ENCODE results near the gene SESN2. TPM values are rescaled to one million over a fixed set of nuclear protein-coding genes. Genes with fewer than 3 reads are reported as not detected.

SESN2 gene
- total RNA-seq, 1 experiment from 2014 or later: 36.8 TPM

GRCh38 chr1:28272215-28272852 is 13.0 kb downstream of the SESN2 start:
- Histone ChIP-seq H3K36me3 (ENCODE audit: control insufficient read depth in 1 of 2, insufficient read depth in 2 of 2, low read length in 2 of 2) (peaks cover 11 to 15% of the 10 kb centered on the region in 2 experiments), H3K4me2 (ENCODE audit: low read length) (no peak overlapping the region), H3K27me3 (ENCODE audit: insufficient read depth, low read length) (no peaks in the 10 kb centered on the region), H3K9ac (ENCODE audit: low read length) (no peak overlapping the region), H3K9me2 (ENCODE audit: insufficient read depth) (no peaks in the 10 kb centered on the region), H3K4me1 (ENCODE audit: control insufficient read depth in 1 of 2, insufficient read depth in 2 of 2, low read length in 2 of 2) (no peaks in the 10 kb centered on the region), H4K20me1 (ENCODE audit: insufficient read depth) (no peaks in the 10 kb centered on the region), H3K27ac (ENCODE audit: low read depth, low read length) (no peak overlapping the region), H3K79me2 (ENCODE audit: insufficient read depth, low read length) (peaks cover 16% of the 10 kb centered on the region), H2AFZ (ENCODE audit: low read depth, low read length, poor library complexity, severe bottlenecking) (no peak overlapping the region), H3K4me3 (replicated peaks in 1 of 2; ENCODE audit: low read depth in 1 of 2, low read length in 2 of 2) (no peak overlapping the region), H3K9me3 (ENCODE audit: control insufficient read depth in 1 of 2, insufficient read depth in 1 of 2, low read depth in 1 of 2, low read length in 2 of 2) (no peaks in the 10 kb centered on the region)
- no TSS peak for BruUV-seq (replicated peaks)
- DNase-seq (ENCODE audit: low read depth, low spot score): no peak
- no peak for ATAC-seq
- intact Hi-C loops (cut with micrococcal nuclease): no loop called here
- POLR2A ChIA-PET: interaction anchor here (0.8 kb wide), 1 partner anchor 13 kb away, joined by 3 read pairs; no protein-coding TSS in a partner anchor
- TF ChIP-seq ZBTB33 (IDR thresholded peaks at IDR 0.05; ENCODE audit: extremely low read depth, insufficient replicate concordance, low read length): no peak
- TF ChIP-seq SP1 (IDR thresholded peaks at IDR 0.05; ENCODE audit: low read depth): no peak
- no peak for TF ChIP-seq CTCF (IDR thresholded peaks at IDR 0.05 in 2 of 3, conservative IDR thresholded peaks at IDR 0.05 in 1 of 3; ENCODE audit: borderline replicate concordance in 1 of 3, insufficient read depth in 1 of 3, low read depth in 2 of 3, low read length in 2 of 3)
- TF ChIP-seq POLR2AphosphoS5 (IDR thresholded peaks at IDR 0.05; ENCODE audit: low read depth, low read length): no peak
- TF ChIP-seq ZNF274 (IDR thresholded peaks at IDR 0.05; ENCODE audit: low read depth, low read length): no peak
- TF ChIP-seq SRF (IDR thresholded peaks at IDR 0.05; ENCODE audit: low read depth): no peak
- no peak for TF ChIP-seq SIN3A (IDR thresholded peaks at IDR 0.05; ENCODE audit: low read depth)
- TF ChIP-seq MAX (IDR thresholded peaks at IDR 0.05): no peak
- no peak for TF ChIP-seq ZFX (IDR thresholded peaks at IDR 0.05)
- no peak for TF ChIP-seq JUND (IDR thresholded peaks at IDR 0.05)
- TF ChIP-seq CEBPB (IDR thresholded peaks at IDR 0.05; ENCODE audit: low read depth): no peak
- TF ChIP-seq REST (IDR thresholded peaks at IDR 0.05; ENCODE audit: low read depth): no peak
- TF ChIP-seq RAD21 (IDR thresholded peaks at IDR 0.05; ENCODE audit: low read depth): no peak
- no peak for TF ChIP-seq EGR1 (IDR thresholded peaks at IDR 0.05; ENCODE audit: low read depth)
- TF ChIP-seq FOSL1 (IDR thresholded peaks at IDR 0.05; ENCODE audit: low read depth): no peak
- TF ChIP-seq CBX3 (IDR thresholded peaks at IDR 0.05; ENCODE audit: low read depth): no peak
- no peak for TF ChIP-seq EZH2 (IDR thresholded peaks at IDR 0.05)
- CTCF ChIA-PET: no interaction called here
- RAD21 ChIA-PET (ENCODE audit: low non-redundant PET in 1 of 2, low total read pairs in 2 of 2, uncharacterized antibody in 2 of 2, unreplicated experiment in 2 of 2): no interaction called here
